Renal pelvis (tissue), 4 donors: ENCODE data around the gene SLC12A7. TPM values are rescaled to one million over a fixed set of nuclear protein-coding genes. Genes with fewer than 3 reads are reported as not detected.
"Not testable (repeated sequence)": the region's sequence is repeated elsewhere in the genome, so short reads cannot be mapped to it uniquely, and the experiment has no call there.

Experiments used
- DNase-seq: peaks from one replicate; pipeline ENCODE4 v3.0.0-alpha.2; 2013
- polyA plus RNA-seq, 3 donors: library from polyadenylated mRNA; unstranded; fragments of 120-200 nt; gene quantifications; one replicate each; pipeline ENCODE4 v1.2.1, GENCODE V29; 2013; ENCODE audit not compliant: insufficient read length in 3 of 3

Gene SLC12A7
- polyA plus RNA-seq, 3 donors, result 41.3 to 50.2 (median 44.3) TPM

GRCh38 chr5:1128977-1129710, 17.3 kb upstream of the SLC12A7 start:
- no peak for DNase-seq

DNA sequence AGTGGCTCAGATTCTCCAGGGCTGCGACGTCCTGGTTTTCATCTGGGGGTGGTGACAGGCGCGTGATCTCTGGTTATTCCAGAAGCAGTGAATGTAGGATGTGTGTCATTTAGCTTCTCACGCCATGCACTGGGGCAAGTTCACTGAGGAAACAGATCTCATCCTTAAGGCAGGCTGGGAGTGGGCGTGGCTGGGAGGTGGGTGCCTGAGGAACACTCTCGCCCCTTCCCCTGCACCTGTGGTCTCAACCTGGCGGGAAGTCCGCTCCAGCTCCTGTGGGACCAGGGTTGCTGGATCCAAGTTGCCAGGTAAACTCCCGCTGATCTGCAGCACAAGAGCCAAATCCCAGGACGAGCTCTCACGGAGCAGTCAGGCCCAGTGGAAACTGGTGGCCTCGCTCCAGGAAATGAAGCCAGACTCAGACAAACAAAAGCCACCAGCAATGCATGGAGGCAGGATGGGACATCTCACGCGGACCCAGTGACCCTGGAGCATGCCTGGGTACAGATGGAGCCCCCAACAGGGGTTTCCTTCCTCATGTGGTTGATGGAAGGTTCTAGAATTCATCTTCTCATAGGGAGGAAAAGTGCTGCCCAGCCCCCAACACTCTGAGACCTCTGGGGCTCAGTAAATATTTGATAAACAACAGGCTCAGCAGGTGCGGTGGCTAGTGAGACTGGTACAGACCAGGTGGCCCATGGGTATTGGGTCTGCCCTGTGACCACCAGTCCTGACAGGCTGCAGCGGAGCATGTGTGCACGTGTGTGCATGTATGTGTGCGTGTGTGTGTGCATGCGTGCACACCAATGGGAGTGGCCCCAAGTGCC, 16.3 kb upstream of the SLC12A7 start:
- DNase-seq, result no peak

- not testable (repeated sequence) for DNase-seq
Observed at GRCh38 chr5:1125695-1126094, 13.8 kb upstream of the SLC12A7 start.

- no peak for DNase-seq
Observed at GRCh38 chr5:1125030-1125357, 13.1 kb upstream of the SLC12A7 start.

GRCh38 chr5:1124205-1125029, 12.6 kb upstream of the SLC12A7 start:
- no peak for DNase-seq

GRCh38 chr5:1123418-1124147, 11.7 kb upstream of the SLC12A7 start:
- no peak for DNase-seq

GRCh38 chr5:1122511-1123294, 10.8 kb upstream of the SLC12A7 start:
- no peak for DNase-seq

- no peak for DNase-seq
Observed at GRCh38 chr5:1121891-1122290, 10.0 kb upstream of the SLC12A7 start.

- no peak for DNase-seq
Observed at GRCh38 chr5:1121044-1121443, 9.2 kb upstream of the SLC12A7 start.

DNA sequence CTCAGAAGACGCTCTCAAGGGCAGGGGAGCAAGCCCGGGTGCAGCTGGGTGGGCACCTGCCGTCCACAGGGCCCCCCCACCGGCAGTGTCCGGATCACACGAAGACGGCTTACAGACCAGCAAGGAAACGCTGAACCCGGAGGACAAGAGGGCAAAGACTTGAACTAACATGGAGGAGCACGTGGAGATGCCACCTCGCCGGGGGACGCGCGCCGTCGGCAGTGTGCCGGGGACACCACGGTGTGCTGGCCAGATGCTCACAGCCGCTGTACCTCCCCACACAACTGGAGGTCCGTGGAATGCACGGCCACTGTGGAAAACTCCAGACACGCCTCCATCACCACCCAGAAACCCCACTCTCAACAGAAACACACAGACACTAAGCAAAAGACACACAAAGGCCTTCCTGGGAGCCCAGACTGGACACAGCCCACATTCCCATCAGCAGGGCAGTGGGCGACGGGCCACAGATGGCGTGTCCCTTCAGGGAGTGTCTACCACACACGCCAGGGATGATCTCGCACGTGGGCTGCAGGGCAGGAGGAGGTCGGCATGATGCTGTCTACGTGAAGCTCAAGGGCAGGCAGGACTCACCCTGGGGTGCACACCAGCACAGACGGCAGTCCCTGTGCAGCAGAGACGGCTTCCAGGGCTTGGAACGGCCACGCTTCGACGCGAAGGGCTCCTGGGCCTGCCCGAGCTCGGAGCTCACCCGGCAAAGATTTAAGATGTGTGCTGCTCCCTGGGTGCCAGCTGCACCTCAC, 8.6 kb upstream of the SLC12A7 start:
- no peak for DNase-seq

DNA sequence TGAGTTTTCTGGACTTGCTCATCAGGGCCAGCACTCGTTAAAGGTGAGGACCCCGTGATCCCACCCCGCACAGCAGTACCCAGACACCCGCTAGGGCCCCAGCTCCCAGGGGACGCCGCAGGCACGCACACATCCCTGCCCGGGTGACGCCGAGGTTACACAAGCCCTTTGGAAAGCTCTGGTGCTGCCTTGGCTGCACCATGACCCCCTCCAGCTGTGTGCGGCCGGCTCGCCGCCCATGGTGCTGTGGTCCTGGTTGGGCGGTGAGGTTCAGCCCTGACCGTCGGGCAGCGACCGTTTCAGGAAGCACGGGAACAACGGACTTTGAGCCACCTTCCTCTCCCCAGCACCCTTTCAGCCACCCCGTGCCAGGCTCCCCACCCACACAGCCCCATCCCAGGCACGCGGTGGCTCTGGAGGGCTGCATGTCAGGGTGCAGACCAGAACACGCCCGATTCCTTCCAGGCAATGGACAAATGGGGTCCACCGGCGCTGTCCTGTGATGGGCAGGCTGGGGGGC, 7.5 kb upstream of the SLC12A7 start:
- no peak for DNase-seq

- no peak for DNase-seq
Observed at GRCh38 chr5:1118738-1119137, 6.9 kb upstream of the SLC12A7 start.

- no peak for DNase-seq
Observed at GRCh38 chr5:1118231-1118698, 6.4 kb upstream of the SLC12A7 start.

- no peak for DNase-seq
Observed at GRCh38 chr5:1116977-1117376, 5.1 kb upstream of the SLC12A7 start.

GRCh38 chr5:1116109-1116740, 4.4 kb upstream of the SLC12A7 start:
- no peak for DNase-seq

GRCh38 chr5:1115123-1115815, 3.4 kb upstream of the SLC12A7 start:
- DNase-seq, result no peak

DNA sequence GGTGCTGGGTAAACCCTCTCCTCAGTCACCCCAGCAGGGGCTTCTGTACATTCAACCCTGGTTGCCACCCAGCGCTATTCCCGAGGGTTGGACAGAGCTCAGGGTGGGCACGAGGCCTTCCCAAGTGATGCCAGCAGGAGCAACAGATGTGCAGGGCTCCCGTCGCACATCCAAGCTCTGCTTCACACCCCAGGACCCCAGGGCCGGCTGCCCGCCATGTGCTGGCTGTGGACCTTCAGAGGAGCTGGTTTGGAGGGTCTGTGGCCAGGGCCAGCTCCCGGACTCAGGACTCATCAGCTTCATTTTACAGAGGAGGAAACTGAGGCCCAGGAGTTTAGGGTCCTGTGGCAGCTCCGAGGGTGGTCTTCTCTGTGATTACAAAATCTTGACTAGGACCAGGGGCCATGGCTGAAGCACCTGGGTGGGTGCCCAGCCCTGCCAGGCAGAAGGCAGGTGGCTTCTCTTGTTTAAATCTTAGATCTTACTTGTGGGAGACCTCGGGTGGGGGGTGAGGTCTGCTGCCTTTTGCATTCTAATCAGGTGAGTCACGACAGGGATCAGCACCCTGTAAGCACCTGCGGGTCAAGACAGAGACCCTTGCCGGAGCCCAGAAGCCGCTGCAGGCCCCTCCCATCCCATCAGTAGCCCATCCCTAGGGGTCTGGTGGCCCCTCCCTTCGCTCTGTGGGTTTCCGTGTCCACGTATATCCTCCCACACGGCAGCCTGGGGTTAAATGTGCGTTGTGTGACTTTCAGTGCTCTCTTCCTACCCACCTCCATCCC, 2.1 kb upstream of the SLC12A7 start:
- no peak for DNase-seq

DNA sequence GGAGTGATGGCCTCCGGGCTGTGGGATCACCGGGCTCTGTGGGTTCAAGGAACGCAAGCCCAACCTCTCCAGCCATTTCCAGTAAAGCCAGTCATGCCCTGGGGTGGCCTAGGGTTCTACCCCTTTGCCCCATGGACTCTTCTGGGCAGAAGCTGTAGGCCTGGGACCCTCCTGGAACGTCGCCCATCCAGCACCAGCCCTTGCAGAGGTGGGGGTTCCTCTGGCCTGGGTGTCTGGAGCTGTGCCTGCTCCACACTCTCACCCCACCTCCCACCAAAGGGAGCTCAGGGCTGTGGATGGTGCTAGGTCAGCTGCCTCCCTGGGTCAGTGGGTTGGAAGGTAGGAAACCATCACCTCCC, 1.4 kb upstream of the SLC12A7 start:
- DNase-seq, result no peak
